GM12864 (cell line): ENCODE measurements around the gene KPRP.

Experiments used
- DNase-seq: peaks from one replicate; pipeline ENCODE4 v3.0.0-alpha.2; 2011; ENCODE audit warnings: low read depth
- H3K4me3 ChIP-seq: 2 replicates; pipeline ENCODE4 v1.5.1; 2011; ENCODE audit warnings: mild to moderate bottlenecking, low read depth, low read length, control low read depth
- CTCF ChIP-seq: IDR thresholded peaks from 2 replicates; pipeline ENCODE4 v1.5.1; 2011; ENCODE audit warnings: low read depth, mild to moderate bottlenecking, moderate library complexity, low read length, control low read depth, inconsistent platforms; ENCODE audit errors: missing control alignments

Gene KPRP

DNA sequence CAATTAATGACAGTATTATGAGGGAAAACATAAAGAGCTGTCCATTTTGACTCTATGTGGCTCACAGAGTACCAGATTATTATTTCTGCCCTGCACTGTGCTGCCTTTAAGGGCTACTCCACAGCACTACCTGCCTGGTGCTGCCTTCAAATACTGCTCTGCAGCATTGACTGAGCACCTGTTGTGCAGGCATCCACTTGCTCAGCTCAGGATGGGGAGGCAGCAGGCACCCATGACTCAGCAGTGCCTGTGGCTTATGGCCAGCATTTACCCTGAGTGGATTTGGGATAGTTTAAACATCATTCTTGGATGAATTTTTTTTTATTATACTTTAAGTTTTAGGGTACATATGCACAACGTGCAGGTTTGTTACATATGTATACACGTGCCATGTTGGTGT is 953 bp upstream of the KPRP start:
- no peak for DNase-seq
- H3K4me3 ChIP-seq: no peak overlapping the region
- no peak for TF ChIP-seq CTCF

DNA sequence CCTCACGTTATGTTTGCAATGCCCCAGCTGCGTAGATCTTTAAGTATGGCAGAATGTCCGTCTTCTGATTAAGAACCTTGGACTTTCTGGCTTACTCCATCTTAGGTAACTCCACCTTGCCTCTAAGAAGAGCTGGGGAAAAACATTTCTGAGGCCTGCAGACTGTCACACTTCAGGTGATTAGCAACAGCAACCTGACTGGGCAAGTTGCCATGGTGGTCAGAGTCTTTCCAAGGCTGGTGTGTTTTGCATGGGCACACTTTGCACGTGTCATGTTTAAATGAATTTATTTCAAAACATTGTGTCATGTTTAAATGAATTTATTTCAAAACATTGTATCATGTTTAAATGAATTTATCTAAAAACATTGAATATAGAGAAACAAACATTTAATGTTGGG is 811 bp downstream of the KPRP start:
- DNase-seq: no peak
- TF ChIP-seq CTCF: no peak
- H3K4me3 ChIP-seq: no peak overlapping the region

- no peak for TF ChIP-seq CTCF
- no peak for DNase-seq
- no peak overlapping the region for H3K4me3 ChIP-seq
Observed at GRCh38 chr1:152759453-152760173, 1.8 kb downstream of the KPRP start.

DNA sequence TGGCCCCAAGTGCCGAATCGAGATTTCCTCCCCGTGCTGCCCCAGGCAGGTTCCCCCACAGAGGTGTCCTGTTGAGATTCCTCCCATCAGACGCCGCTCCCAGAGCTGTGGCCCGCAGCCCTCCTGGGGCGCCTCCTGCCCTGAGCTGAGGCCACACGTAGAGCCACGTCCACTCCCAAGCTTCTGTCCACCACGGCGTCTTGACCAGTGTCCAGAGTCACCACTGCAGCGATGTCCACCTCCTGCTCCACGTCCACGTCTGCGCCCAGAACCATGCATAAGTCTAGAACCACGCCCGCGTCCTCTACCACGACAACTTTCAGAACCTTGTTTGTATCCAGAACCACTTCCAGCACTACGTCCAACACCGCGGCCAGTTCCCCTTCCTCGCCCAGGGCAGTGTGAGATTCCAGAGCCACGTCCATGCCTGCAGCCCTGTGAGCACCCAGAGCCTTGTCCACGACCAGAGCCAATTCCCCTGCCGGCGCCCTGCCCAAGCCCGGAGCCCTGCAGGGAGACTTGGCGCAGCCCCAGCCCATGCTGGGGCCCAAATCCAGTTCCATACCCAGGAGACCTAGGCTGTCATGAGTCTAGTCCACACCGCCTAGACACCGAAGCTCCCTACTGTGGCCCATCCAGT is 2.8 kb downstream of the KPRP start:
- H3K4me3 ChIP-seq: no peak overlapping the region
- no peak for DNase-seq
- TF ChIP-seq CTCF: no peak

DNA sequence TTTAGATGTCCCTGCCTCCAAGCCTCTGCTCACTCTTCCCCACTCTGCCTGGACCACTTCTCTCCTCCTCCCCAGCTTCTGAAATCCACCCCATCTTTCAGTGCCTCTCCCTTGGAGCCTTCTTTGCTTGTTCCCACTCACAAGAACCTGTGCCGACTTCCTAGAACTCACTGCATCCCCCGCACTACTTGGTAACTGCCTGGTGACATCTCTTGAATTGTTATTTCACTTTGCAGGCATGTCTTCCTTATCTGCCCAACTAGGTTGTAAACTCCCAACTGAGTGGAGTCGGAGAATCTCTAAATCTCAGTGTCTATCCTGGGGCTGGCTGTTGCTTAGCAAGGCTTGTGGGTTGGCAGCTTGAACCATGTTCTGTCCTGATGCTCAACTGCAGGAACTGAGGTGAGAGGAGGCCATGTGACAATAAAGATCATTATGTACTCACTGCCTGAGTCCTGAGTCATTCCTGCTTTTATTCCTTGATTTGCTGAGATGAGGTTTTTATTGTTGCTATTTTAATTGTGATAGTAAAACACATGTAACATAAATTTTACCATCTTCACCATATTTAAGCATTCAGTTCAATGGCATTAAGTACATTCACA is 3.9 kb downstream of the KPRP start:
- no peak overlapping the region for H3K4me3 ChIP-seq
- no peak for DNase-seq
- TF ChIP-seq CTCF: no peak

DNA sequence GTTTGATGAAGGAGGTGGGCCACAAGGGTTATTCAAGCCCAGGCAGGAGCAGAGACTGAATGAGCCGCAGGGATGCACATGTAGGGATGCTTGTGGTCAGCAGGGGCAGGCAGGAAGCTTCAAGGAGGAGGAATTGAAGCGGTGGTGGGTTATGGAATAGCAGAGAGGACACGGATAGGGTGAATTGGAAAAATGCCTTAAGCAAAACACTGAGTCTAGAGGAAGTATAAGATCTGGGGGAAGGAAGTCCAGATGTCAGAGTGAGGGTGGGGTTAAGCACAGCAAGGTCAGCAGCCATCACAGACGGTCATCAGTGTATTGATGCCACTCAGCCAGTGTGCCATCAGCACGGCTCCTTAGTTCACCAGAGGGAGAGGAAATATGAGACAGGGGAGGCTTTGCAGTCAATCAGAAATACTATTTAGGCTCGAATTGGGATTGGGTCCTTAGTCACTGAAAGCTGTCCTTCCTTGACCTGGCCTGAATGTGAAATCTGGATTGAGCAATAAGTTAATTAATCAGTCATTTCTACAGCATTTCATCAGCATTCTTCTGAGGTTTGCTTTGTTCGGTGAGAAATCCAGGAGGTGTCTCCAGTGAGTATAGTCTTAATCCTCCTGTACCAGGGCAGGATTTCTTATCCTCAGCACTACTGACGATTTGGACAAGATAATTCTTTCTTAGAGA is 11.2 kb downstream of the KPRP start:
- DNase-seq: no peak
- TF ChIP-seq CTCF: no peak
- no peak overlapping the region for H3K4me3 ChIP-seq
